Hematopoietic multipotent progenitor cell (in vitro differentiated cells): Measurements from ENCODE around the gene SPATA18. TPM values are rescaled to one million over a fixed set of nuclear protein-coding genes. Genes with fewer than 3 reads are reported as not detected.
A peak's percentile ranks its signal among the peaks of the same experiment; 100 is the strongest.
"Not testable (repeated sequence)": the region's sequence is repeated elsewhere in the genome, so short reads cannot be mapped to it uniquely, and the experiment has no call there.

Experiments used
- DNase-seq, 3 donors: peaks; one replicate each; pipeline ENCODE4 v3.0.0-alpha.2; 2011 to 2015; ENCODE audit warnings: low read depth in 2 of 3, low spot score in 2 of 3
- total RNA-seq: library from RNA; depleted of rRNA; stranded (reverse); fragments of >200 nt; gene quantifications from one replicate; pipeline ENCODE4 v1.2.3, GENCODE V29; 2012

Gene SPATA18
- total RNA-seq, 1 donor, result under 0.01 TPM

GRCh38 chr4:52051615-52052474 lies 741 bp downstream of the SPATA18 start:
- DNase-seq, result peak in 2 of 3 donors; percentile 11 to 23

GRCh38 chr4:52052475-52052780 lies 1.3 kb downstream of the SPATA18 start:
- DNase-seq, result peak in 2 of 3 donors; percentile 16 to 47

GRCh38 chr4:52054254-52054653 lies 3.1 kb downstream of the SPATA18 start:
- DNase-seq, result no peak

- no peak for DNase-seq
Observed at GRCh38 chr4:52057196-52057595, 6.1 kb downstream of the SPATA18 start.

- DNase-seq, result no peak
Observed at GRCh38 chr4:52058275-52058674, 7.2 kb downstream of the SPATA18 start.

- DNase-seq, result no peak
Observed at GRCh38 chr4:52059372-52059771, 8.3 kb downstream of the SPATA18 start.

- no peak for DNase-seq
Observed at GRCh38 chr4:52069571-52069970, 18.5 kb downstream of the SPATA18 start.

- DNase-seq, result no peak
Observed at GRCh38 chr4:52071791-52072546, 20.9 kb downstream of the SPATA18 start.

GRCh38 chr4:52076731-52077130 lies 25.6 kb downstream of the SPATA18 start:
- no peak for DNase-seq

- DNase-seq, result no peak
Observed at GRCh38 chr4:52079659-52080058, 28.6 kb downstream of the SPATA18 start.

GRCh38 chr4:52081216-52081615 lies 30.1 kb downstream of the SPATA18 start:
- no peak for DNase-seq

GRCh38 chr4:52086425-52086824 lies 35.3 kb downstream of the SPATA18 start:
- DNase-seq, result not testable (repeated sequence)

GRCh38 chr4:52091801-52092200 lies 40.7 kb downstream of the SPATA18 start:
- no peak for DNase-seq

- no peak for DNase-seq
Observed at GRCh38 chr4:52093466-52093865, 42.4 kb downstream of the SPATA18 start.

- DNase-seq, result no peak
Observed at GRCh38 chr4:52094376-52095145, 43.5 kb downstream of the SPATA18 start.

GRCh38 chr4:52095374-52095773 lies 44.3 kb downstream of the SPATA18 start:
- no peak for DNase-seq

GRCh38 chr4:52096048-52096447 lies 44.9 kb downstream of the SPATA18 start:
- no peak for DNase-seq

- DNase-seq, result no peak
Observed at GRCh38 chr4:52098618-52099017, 47.5 kb downstream of the SPATA18 start.

GRCh38 chr4:52099860-52100461 lies 48.9 kb downstream of the SPATA18 start:
- no peak for DNase-seq

- DNase-seq, result no peak
Observed at GRCh38 chr4:52102587-52102986, 51.5 kb downstream of the SPATA18 start.

- DNase-seq, result no peak
Observed at GRCh38 chr4:52103319-52103718, 52.2 kb downstream of the SPATA18 start.
